Tibial artery (tissue), 4 donors: Measurements from ENCODE around the gene BCL11A.

Experiments used
- DNase-seq, 2 donors: peaks; one replicate each; pipeline ENCODE4 v3.0.0-alpha.2; 2019
- H3K27ac ChIP-seq, 2 donors: fragments of 200-600 bp; sonication (generic) in 1 of 2; 1 replicate in 1 of 2; 2 replicates in 1 of 2; pipeline ENCODE4 v1.5.1; 2018 to 2019; ENCODE audit warnings: mild to moderate bottlenecking in 1 of 2
- H3K27me3 ChIP-seq, 2 donors: fragments of 200-600 bp; sonication (generic) in 1 of 2; one replicate each; pipeline versions ENCODE4 v1.5.1 to v1.6.0; 2016 to 2019
- H3K36me3 ChIP-seq, 3 donors: fragments of 200-600 bp; sonication (generic) in 2 of 3; one replicate each; pipeline ENCODE4 v1.5.1; 2016 to 2019; ENCODE audit warnings: mild to moderate bottlenecking in 2 of 3
- H3K4me1 ChIP-seq, 4 donors: fragments of 200-600 bp; sonication (generic) in 2 of 4; 1 replicate in 3 of 4; 2 replicates in 1 of 4; pipeline ENCODE4 v1.5.1; 2016 to 2019
- H3K4me3 ChIP-seq, 2 donors: fragments of 200-600 bp; sonication (generic) in 1 of 2; 1 replicate in 1 of 2; 2 replicates in 1 of 2; pipeline ENCODE4 v1.5.1; 2018 to 2019; ENCODE audit warnings: mild to moderate bottlenecking in 2 of 2
- H3K9me3 ChIP-seq, 3 donors: fragments of 200-600 bp; sonication (generic) in 1 of 3; one replicate each; pipeline ENCODE4 v1.5.1; 2016 to 2019
- intact Hi-C: fragments of 100-400 bp; cut with DNase I; formaldehyde crosslinking; loops from one replicate; pipeline ENCODE4 v1.15.0; 2023; ENCODE audit warnings: low total_unique reads
- TF ChIP-seq, protein P1 (sequence below), 2 experiments: fragments of 200-600 bp in 1 of 2; fragments of 450-650 bp in 1 of 2; IDR thresholded peaks; one replicate each; pipeline ENCODE4 v1.5.1; 2017 to 2019; ENCODE audit warnings: antibody characterized with exemption in 2 of 2, mild to moderate bottlenecking in 1 of 2, moderate library complexity in 1 of 2

The BCL11A gene

DNA sequence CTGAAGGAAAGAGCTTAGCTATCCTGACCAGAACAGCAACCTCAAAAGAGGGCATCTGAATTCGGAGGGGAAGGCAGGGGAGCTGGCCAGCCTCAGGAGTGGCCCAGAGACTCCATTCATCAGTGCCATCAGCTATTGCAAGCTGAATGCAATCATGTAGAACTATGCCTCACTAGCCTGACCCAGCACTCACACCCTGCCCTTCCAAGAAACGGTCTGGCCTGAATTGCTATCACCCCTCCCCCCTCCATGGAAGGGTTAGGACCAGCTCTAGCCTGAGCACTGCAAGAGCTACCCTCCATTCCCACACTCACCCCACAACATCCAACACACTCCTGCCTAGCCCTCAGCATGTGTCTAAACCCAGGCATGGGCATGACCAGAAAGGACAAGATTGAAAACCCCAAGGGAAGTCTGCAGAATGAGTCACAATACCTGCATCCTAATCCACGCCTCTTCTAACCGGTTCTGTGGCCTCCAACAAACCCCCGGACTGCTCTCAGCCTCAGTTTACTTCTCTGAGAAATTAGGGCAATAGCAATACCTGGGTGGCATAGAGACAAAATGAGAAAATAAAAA is 120.3 kb downstream of the BCL11A start:
- no peak for DNase-seq
- H3K9me3 ChIP-seq, result no peaks in the 10 kb centered on the region
- H3K36me3 ChIP-seq, result no peaks in the 10 kb centered on the region
- no peak overlapping the region for H3K4me3 ChIP-seq
- intact Hi-C loops, result no loop called here
- no peaks in the 10 kb centered on the region for H3K4me1 ChIP-seq
- H3K27ac ChIP-seq, result no peak overlapping the region
- TF ChIP-seq, protein P1, sequence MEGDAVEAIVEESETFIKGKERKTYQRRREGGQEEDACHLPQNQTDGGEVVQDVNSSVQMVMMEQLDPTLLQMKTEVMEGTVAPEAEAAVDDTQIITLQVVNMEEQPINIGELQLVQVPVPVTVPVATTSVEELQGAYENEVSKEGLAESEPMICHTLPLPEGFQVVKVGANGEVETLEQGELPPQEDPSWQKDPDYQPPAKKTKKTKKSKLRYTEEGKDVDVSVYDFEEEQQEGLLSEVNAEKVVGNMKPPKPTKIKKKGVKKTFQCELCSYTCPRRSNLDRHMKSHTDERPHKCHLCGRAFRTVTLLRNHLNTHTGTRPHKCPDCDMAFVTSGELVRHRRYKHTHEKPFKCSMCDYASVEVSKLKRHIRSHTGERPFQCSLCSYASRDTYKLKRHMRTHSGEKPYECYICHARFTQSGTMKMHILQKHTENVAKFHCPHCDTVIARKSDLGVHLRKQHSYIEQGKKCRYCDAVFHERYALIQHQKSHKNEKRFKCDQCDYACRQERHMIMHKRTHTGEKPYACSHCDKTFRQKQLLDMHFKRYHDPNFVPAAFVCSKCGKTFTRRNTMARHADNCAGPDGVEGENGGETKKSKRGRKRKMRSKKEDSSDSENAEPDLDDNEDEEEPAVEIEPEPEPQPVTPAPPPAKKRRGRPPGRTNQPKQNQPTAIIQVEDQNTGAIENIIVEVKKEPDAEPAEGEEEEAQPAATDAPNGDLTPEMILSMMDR (IDR thresholded peaks at IDR 0.05), result no peak
- H3K27me3 ChIP-seq, result no peaks in the 10 kb centered on the region

DNA sequence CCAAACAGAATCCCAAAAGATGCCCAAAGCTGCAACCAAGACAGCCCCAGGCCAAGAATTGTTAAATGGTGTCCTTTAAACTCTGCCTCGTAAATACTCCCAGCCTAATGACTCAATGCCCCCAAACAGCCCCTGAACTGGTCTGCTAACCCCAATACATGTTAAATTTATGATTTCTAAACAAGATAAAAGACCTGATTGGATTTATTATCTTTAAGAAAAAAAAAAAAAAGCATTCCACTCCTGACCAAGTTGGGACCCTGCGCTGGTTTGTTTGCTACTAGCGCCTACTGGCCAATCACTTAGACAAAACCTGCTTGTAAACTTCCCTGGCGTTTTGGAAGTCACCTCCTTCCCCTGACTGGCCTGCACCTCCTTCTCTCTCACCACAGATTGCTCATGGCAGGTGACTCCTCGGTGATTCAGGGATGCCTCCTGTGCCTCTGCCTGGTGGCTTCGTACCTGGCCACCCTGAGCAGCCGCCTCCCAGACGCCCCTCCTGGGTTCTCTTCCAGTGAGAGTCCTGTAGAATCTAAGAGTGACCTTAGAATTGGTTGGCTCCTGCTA is 121.3 kb downstream of the BCL11A start:
- H3K27me3 ChIP-seq, result no peaks in the 10 kb centered on the region
- H3K36me3 ChIP-seq, result no peaks in the 10 kb centered on the region
- no peak for DNase-seq
- intact Hi-C loops, result no loop called here
- H3K9me3 ChIP-seq, result no peaks in the 10 kb centered on the region
- no peaks in the 10 kb centered on the region for H3K4me1 ChIP-seq
- TF ChIP-seq, protein P1 (IDR thresholded peaks at IDR 0.05), result no peak
- no peak overlapping the region for H3K27ac ChIP-seq
- no peak overlapping the region for H3K4me3 ChIP-seq

DNA sequence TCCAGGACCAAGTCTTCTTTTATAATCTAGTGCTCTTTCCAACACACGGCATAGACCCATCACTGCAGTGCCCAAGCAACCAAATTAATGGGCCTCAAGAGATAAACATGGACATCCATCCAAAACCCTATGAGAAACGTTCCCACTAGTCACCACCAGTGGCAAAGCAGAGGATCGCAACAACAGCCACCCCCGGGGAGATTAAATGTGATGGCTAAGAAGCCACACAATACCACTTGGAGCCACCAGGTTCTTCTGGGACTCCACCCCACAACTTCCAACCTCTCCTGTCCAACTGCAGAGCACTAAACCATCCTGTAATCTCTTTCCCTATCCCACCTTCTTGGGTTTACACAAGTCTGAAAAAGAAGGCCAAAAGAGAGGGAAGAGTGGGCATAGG is 123.8 kb downstream of the BCL11A start:
- Histone ChIP-seq H3K9me3 (no peaks in the 10 kb centered on the region), H3K27ac (no peak overlapping the region), H3K4me3 (no peak overlapping the region), H3K27me3 (no peaks in the 10 kb centered on the region), H3K36me3 (no peaks in the 10 kb centered on the region), H3K4me1 (no peaks in the 10 kb centered on the region)
- DNase-seq, result no peak
- intact Hi-C loops, result no loop called here
- TF ChIP-seq, protein P1 (IDR thresholded peaks at IDR 0.05), result no peak

DNA sequence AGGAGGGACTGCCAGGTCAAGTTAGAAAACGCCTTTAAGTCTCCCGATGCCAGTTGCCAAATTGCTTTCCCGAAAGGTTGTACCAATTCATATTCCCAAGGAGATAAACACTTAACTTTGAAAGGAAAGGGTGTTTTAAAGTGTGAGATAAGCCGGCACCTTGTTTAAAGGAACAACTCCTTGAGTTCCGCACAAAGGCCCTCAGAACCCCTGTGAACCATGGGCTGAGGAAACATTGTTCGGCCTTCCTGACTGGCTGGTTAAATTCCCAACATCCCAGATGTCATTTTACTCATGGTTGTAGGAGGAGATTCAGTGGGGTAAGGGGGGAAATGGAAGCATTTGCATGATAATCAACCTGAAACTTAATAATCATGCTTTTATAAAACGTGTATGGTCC is 126.6 kb downstream of the BCL11A start:
- Histone ChIP-seq H3K27me3 (no peaks in the 10 kb centered on the region), H3K4me1 (no peaks in the 10 kb centered on the region), H3K27ac (no peak overlapping the region), H3K4me3 (no peak overlapping the region), H3K9me3 (no peaks in the 10 kb centered on the region), H3K36me3 (no peaks in the 10 kb centered on the region)
- no peak for DNase-seq
- intact Hi-C loops, result no loop called here
- TF ChIP-seq, protein P1 (IDR thresholded peaks at IDR 0.05), result no peak

DNA sequence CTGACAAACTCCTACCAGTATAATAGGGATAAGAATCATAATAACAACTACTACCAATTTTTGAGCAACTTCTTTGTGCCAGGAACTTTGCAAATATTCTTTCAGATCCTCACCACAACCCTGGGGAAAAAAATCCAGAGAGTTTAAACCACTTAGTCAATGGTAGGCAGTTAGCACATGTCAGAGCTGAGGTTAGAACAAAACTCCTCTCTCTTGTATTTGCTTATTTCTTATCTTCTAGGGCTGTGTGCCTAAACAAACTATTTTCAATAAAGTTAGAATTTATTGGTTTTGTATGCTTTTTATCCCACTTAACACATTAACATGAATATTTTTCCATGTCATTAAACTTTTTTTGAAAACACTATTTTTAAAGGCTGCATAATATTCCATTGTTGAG is 127.1 kb downstream of the BCL11A start:
- intact Hi-C loops, result no loop called here
- H3K27me3 ChIP-seq, result no peaks in the 10 kb centered on the region
- DNase-seq, result no peak
- no peak overlapping the region for H3K27ac ChIP-seq
- TF ChIP-seq, protein P1 (IDR thresholded peaks at IDR 0.05), result no peak
- no peak overlapping the region for H3K4me3 ChIP-seq
- H3K4me1 ChIP-seq, result no peaks in the 10 kb centered on the region
- H3K36me3 ChIP-seq, result no peaks in the 10 kb centered on the region
- no peaks in the 10 kb centered on the region for H3K9me3 ChIP-seq

GRCh38 chr2:60424233-60424632 is 129.2 kb downstream of the BCL11A start:
- no peak for DNase-seq
- no peaks in the 10 kb centered on the region for H3K4me1 ChIP-seq
- no peaks in the 10 kb centered on the region for H3K27me3 ChIP-seq
- H3K27ac ChIP-seq, result no peak overlapping the region
- no peaks in the 10 kb centered on the region for H3K9me3 ChIP-seq
- TF ChIP-seq, protein P1 (IDR thresholded peaks at IDR 0.05), result no peak
- intact Hi-C loops, result no loop called here
- H3K4me3 ChIP-seq, result no peak overlapping the region
- no peaks in the 10 kb centered on the region for H3K36me3 ChIP-seq
